ENCODE data around the gene C20orf204.
"Not testable (repeated sequence)": the region's sequence is repeated elsewhere in the genome, so short reads cannot be mapped to it uniquely, and the experiment has no call there.

C20orf204 gene

GRCh38 chr20:64084685-64085152 is 48.7 kb downstream of the C20orf204 start:
- DNase-seq = peak; percentile 21

DNA sequence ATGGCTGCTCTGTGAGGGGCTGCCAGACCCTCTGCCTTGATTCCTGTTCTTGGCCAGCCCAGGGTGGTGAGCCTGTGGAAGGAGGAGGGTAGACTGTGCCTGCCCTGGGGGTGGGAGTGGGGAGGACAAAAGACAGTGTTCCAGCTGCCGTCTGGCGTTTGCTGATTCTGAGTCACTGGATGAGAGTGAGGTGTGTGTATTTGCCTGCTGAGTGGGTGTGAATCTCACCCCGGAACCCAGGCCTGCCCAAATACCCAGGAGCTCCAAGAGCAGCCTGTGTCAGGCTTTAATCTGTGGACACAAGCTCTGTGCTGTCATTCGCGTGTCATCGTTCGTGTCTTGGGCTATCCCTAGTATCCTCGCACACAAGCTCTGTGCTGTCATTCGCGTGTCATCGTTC is 50.8 kb downstream of the C20orf204 start:
- DNase-seq = no peak

- not testable (repeated sequence) for DNase-seq
Measured at GRCh38 chr20:64087226-64087825, 51.3 kb downstream of the C20orf204 start.

- not testable (repeated sequence) for DNase-seq
Measured at GRCh38 chr20:64088586-64088985, 52.6 kb downstream of the C20orf204 start.

All from NCI-H526 treated with DMSO at 0.1 percent for 48 hours (cell line).